ENCODE measurements around the gene DES.
"Not testable (repeated sequence)": the region's sequence is repeated elsewhere in the genome, so short reads cannot be mapped to it uniquely, and the experiment has no call there.

Gene DES

GRCh38 chr2:219404291-219404910, 13.8 kb upstream of the DES start:
- no peak overlapping the region for H3K4me3 Mint-ChIP-seq
- intact Hi-C loops (cut with micrococcal nuclease) = no loop called here

GRCh38 chr2:219404954-219405353, 13.2 kb upstream of the DES start:
- intact Hi-C loops (cut with micrococcal nuclease) = no loop called here
- Mint-ChIP-seq H3K4me1 (ENCODE audit: low read depth) (peaks cover 56% of the 10 kb centered on the region), H3K27me3 (peaks cover 32% of the 10 kb centered on the region), H3K27ac (peak overlapping the region; percentile 66), H3K36me3 (ENCODE audit: low read depth) (peaks cover 5% of the 10 kb centered on the region), H3K4me3 (no peak overlapping the region), H3K9me3 (no peaks in the 10 kb centered on the region)

More at GRCh38 chr2:219404291-219404910, 13.8 kb upstream of the DES start:
- no peaks in the 10 kb centered on the region for H3K9me3 Mint-ChIP-seq
- H3K27me3 Mint-ChIP-seq = peaks cover 27% of the 10 kb centered on the region
- peak overlapping the region; percentile 66 for H3K27ac Mint-ChIP-seq
- H3K36me3 Mint-ChIP-seq (ENCODE audit: low read depth) = peaks cover 7% of the 10 kb centered on the region
- peaks cover 62% of the 10 kb centered on the region for H3K4me1 Mint-ChIP-seq (ENCODE audit: low read depth)

GRCh38 chr2:219405451-219405850, 12.7 kb upstream of the DES start:
- Mint-ChIP-seq H3K4me1 (ENCODE audit: low read depth) (peaks cover 51% of the 10 kb centered on the region), H3K9me3 (no peaks in the 10 kb centered on the region), H3K27me3 (peaks cover 32% of the 10 kb centered on the region), H3K36me3 (ENCODE audit: low read depth) (peaks cover under 1% of the 10 kb centered on the region), H3K4me3 (no peak overlapping the region), H3K27ac (no peak overlapping the region)
- intact Hi-C loops (cut with micrococcal nuclease) = no loop called here

GRCh38 chr2:219405958-219406860, 12.0 kb upstream of the DES start:
- H3K27me3 Mint-ChIP-seq = peaks cover 34% of the 10 kb centered on the region
- peaks cover 45% of the 10 kb centered on the region for H3K4me1 Mint-ChIP-seq (ENCODE audit: low read depth)
- no peak overlapping the region for H3K27ac Mint-ChIP-seq
- no peaks in the 10 kb centered on the region for H3K36me3 Mint-ChIP-seq (ENCODE audit: low read depth)
- no peak overlapping the region for H3K4me3 Mint-ChIP-seq
- H3K9me3 Mint-ChIP-seq = no peaks in the 10 kb centered on the region
- intact Hi-C loops (cut with micrococcal nuclease) = no loop called here

GRCh38 chr2:219406861-219407230, 11.3 kb upstream of the DES start:
- intact Hi-C loops (cut with micrococcal nuclease) = no loop called here
- H3K4me1 Mint-ChIP-seq (ENCODE audit: low read depth) = peaks cover 39% of the 10 kb centered on the region
- no peaks in the 10 kb centered on the region for H3K36me3 Mint-ChIP-seq (ENCODE audit: low read depth)
- no peaks in the 10 kb centered on the region for H3K9me3 Mint-ChIP-seq
- H3K27me3 Mint-ChIP-seq = peaks cover 38% of the 10 kb centered on the region
- no peak overlapping the region for H3K27ac Mint-ChIP-seq
- no peak overlapping the region for H3K4me3 Mint-ChIP-seq

GRCh38 chr2:219407343-219407742, 10.8 kb upstream of the DES start:
- H3K9me3 Mint-ChIP-seq; intact Hi-C loops (cut with micrococcal nuclease); H3K27ac Mint-ChIP-seq; H3K4me3 Mint-ChIP-seq; H3K36me3 Mint-ChIP-seq (ENCODE audit: low read depth): not testable (repeated sequence)
- peaks cover 34% of the 10 kb centered on the region for H3K4me1 Mint-ChIP-seq (ENCODE audit: low read depth)
- H3K27me3 Mint-ChIP-seq = peaks cover 42% of the 10 kb centered on the region

GRCh38 chr2:219408204-219408603, 10.0 kb upstream of the DES start:
- Mint-ChIP-seq H3K4me3 (no peak overlapping the region), H3K9me3 (no peaks in the 10 kb centered on the region), H3K36me3 (ENCODE audit: low read depth) (no peaks in the 10 kb centered on the region), H3K27ac (peak overlapping the region; percentile 24), H3K27me3 (peaks cover 47% of the 10 kb centered on the region), H3K4me1 (ENCODE audit: low read depth) (peaks cover 25% of the 10 kb centered on the region)
- intact Hi-C loops (cut with micrococcal nuclease) = no loop called here

- Mint-ChIP-seq H3K4me3 (no peak overlapping the region), H3K27ac (peak overlapping the region; percentile 24), H3K9me3 (no peaks in the 10 kb centered on the region), H3K4me1 (ENCODE audit: low read depth) (peaks cover 21% of the 10 kb centered on the region), H3K36me3 (ENCODE audit: low read depth) (no peaks in the 10 kb centered on the region), H3K27me3 (peaks cover 51% of the 10 kb centered on the region)
- intact Hi-C loops (cut with micrococcal nuclease) = no loop called here
These were observed 9.5 kb upstream of the DES start for GRCh38 chr2:219408631-219409030.

- H3K27me3 Mint-ChIP-seq = peaks cover 47% of the 10 kb centered on the region
- H3K27ac Mint-ChIP-seq = no peak overlapping the region
- H3K4me3 Mint-ChIP-seq = no peak overlapping the region
- no peaks in the 10 kb centered on the region for H3K36me3 Mint-ChIP-seq (ENCODE audit: low read depth)
- H3K9me3 Mint-ChIP-seq = no peaks in the 10 kb centered on the region
- H3K4me1 Mint-ChIP-seq (ENCODE audit: low read depth) = peaks cover 12% of the 10 kb centered on the region
- intact Hi-C loops (cut with micrococcal nuclease) = no loop called here
These were observed 8.6 kb upstream of the DES start for GRCh38 chr2:219409619-219410018.

GRCh38 chr2:219410390-219410789, 7.8 kb upstream of the DES start:
- Mint-ChIP-seq H3K36me3 (ENCODE audit: low read depth) (no peaks in the 10 kb centered on the region), H3K4me3 (no peak overlapping the region), H3K9me3 (no peaks in the 10 kb centered on the region), H3K27ac (no peak overlapping the region), H3K27me3 (peaks cover 47% of the 10 kb centered on the region), H3K4me1 (ENCODE audit: low read depth) (peaks cover 7% of the 10 kb centered on the region)
- intact Hi-C loops (cut with micrococcal nuclease) = no loop called here

- Mint-ChIP-seq H3K36me3 (ENCODE audit: low read depth) (no peaks in the 10 kb centered on the region), H3K27ac (no peak overlapping the region), H3K4me3 (no peak overlapping the region), H3K9me3 (no peaks in the 10 kb centered on the region), H3K4me1 (ENCODE audit: low read depth) (peaks cover 13% of the 10 kb centered on the region), H3K27me3 (peaks cover 63% of the 10 kb centered on the region)
- intact Hi-C loops (cut with micrococcal nuclease) = no loop called here
These were observed 3.3 kb upstream of the DES start for GRCh38 chr2:219414857-219415256.

GRCh38 chr2:219415580-219416234, 2.5 kb upstream of the DES start:
- intact Hi-C loops (cut with micrococcal nuclease) = no loop called here
- Mint-ChIP-seq H3K9me3 (no peaks in the 10 kb centered on the region), H3K4me1 (ENCODE audit: low read depth) (peaks cover 18% of the 10 kb centered on the region), H3K4me3 (no peak overlapping the region), H3K27ac (no peak overlapping the region), H3K27me3 (peaks cover 70% of the 10 kb centered on the region), H3K36me3 (ENCODE audit: low read depth) (no peaks in the 10 kb centered on the region)

GRCh38 chr2:219416235-219416602, 2.0 kb upstream of the DES start:
- H3K36me3 Mint-ChIP-seq (ENCODE audit: low read depth) = no peaks in the 10 kb centered on the region
- no peak overlapping the region for H3K27ac Mint-ChIP-seq
- peaks cover 18% of the 10 kb centered on the region for H3K4me1 Mint-ChIP-seq (ENCODE audit: low read depth)
- H3K9me3 Mint-ChIP-seq = no peaks in the 10 kb centered on the region
- no peak overlapping the region for H3K4me3 Mint-ChIP-seq
- intact Hi-C loops (cut with micrococcal nuclease) = no loop called here
- H3K27me3 Mint-ChIP-seq = peaks cover 71% of the 10 kb centered on the region

GRCh38 chr2:219416938-219417337, 1.2 kb upstream of the DES start:
- H3K9me3 Mint-ChIP-seq = no peaks in the 10 kb centered on the region
- no peak overlapping the region for H3K4me3 Mint-ChIP-seq
- peaks cover 69% of the 10 kb centered on the region for H3K27me3 Mint-ChIP-seq
- peaks cover 18% of the 10 kb centered on the region for H3K4me1 Mint-ChIP-seq (ENCODE audit: low read depth)
- intact Hi-C loops (cut with micrococcal nuclease) = no loop called here
- H3K27ac Mint-ChIP-seq = no peak overlapping the region
- no peaks in the 10 kb centered on the region for H3K36me3 Mint-ChIP-seq (ENCODE audit: low read depth)

All from dendritic cell treated with granulocyte-macrophage colony-stimulating factor and Interleukin-4, amounts not matched to agents 40 ng/mL and 50 ng/mL, for 4 days (primary cell).